HAP-1 (cell line): ENCODE data around the gene FYTTD1.
"Not testable (repeated sequence)": the region's sequence is repeated elsewhere in the genome, so short reads cannot be mapped to it uniquely, and the experiment has no call there.

Experiments
- DNase-seq, 2 experiments: peaks; one replicate each; pipeline ENCODE4 v3.0.0-alpha.2; 2016 to 2020; ENCODE audit warnings: low spot score in 2 of 2
- H3K27me3 ChIP-seq: fragments of 250-450 bp; sonication (Bioruptor Pico); 2 replicates; pipeline ENCODE4 v1.5.1; 2020; ENCODE audit warnings: low read depth, mild to moderate bottlenecking, moderate library complexity
- H3K36me3 ChIP-seq: fragments of 250-450 bp; sonication (Bioruptor Pico); replicated peaks from 2 replicates; pipeline ENCODE4 v1.5.1; 2020; ENCODE audit warnings: mild to moderate bottlenecking
- H3K4me1 ChIP-seq: fragments of 250-450 bp; sonication (Bioruptor Pico); 2 replicates; pipeline ENCODE4 v1.5.1; 2020; ENCODE audit warnings: mild to moderate bottlenecking
- H3K4me3 ChIP-seq: fragments of 250-450 bp; sonication (Bioruptor Pico); 2 replicates; pipeline ENCODE4 v1.5.1; 2020; ENCODE audit warnings: mild to moderate bottlenecking, moderate library complexity
- H3K9me3 ChIP-seq: fragments of 250-450 bp; sonication (Bioruptor Pico); 2 replicates; pipeline ENCODE4 v1.5.1; 2020; ENCODE audit warnings: mild to moderate bottlenecking, moderate library complexity
- in situ Hi-C: fragments of 300-500 bp; cut with MboI; formaldehyde crosslinking; loops from 3 replicates; pipeline ENCODE4 v1.14.3; 2020; ENCODE audit warnings: low sequenced_read_pairs, inconsistent platforms, mixed read lengths

Gene FYTTD1

GRCh38 chr3:197749601-197750395 lies at the start of gene FYTTD1:
Gene FYTTD1 (plus strand): TSS chr3:197749883. CDS start chr3:197749972, 89 bp downstream.
- H3K9me3 ChIP-seq, result no peaks in the 10 kb centered on the region
- in situ Hi-C loops, result no loop called here
- H3K4me1 ChIP-seq, result peaks cover 12% of the 10 kb centered on the region
- peak within 1 kb of the TSS; percentile 69 for H3K4me3 ChIP-seq
- no peaks in the 10 kb centered on the region for H3K36me3 ChIP-seq
- no peaks in the 10 kb centered on the region for H3K27me3 ChIP-seq
- peak; percentile 67 to 89 for DNase-seq

- H3K4me3 ChIP-seq, result no peak overlapping the region
- DNase-seq, result no peak
- H3K27me3 ChIP-seq, result no peaks in the 10 kb centered on the region
- peaks cover 14% of the 10 kb centered on the region for H3K36me3 ChIP-seq
- no peaks in the 10 kb centered on the region for H3K4me1 ChIP-seq
- no peaks in the 10 kb centered on the region for H3K9me3 ChIP-seq
- in situ Hi-C loops, result no loop called here
Observed at GRCh38 chr3:197700095-197700494, 49.6 kb upstream of the FYTTD1 start.

- Histone ChIP-seq H3K27me3 (no peaks in the 10 kb centered on the region), H3K4me3 (no peak overlapping the region), H3K9me3 (no peaks in the 10 kb centered on the region), H3K4me1 (no peaks in the 10 kb centered on the region), H3K36me3 (peaks cover 14% of the 10 kb centered on the region)
- in situ Hi-C loops, result no loop called here
- DNase-seq, result no peak
Observed at GRCh38 chr3:197701841-197702240, 47.8 kb upstream of the FYTTD1 start.

GRCh38 chr3:197706658-197707057 lies 43.0 kb upstream of the FYTTD1 start:
- Histone ChIP-seq H3K36me3 (no peaks in the 10 kb centered on the region; the same call in 1 of the 2 replicates), H3K27me3 (no peaks in the 10 kb centered on the region), H3K9me3 (peaks cover 2% of the 10 kb centered on the region; the same call in 1 of the 2 replicates), H3K4me3 (no peak overlapping the region), H3K4me1 (no peaks in the 10 kb centered on the region)
- in situ Hi-C loops, result no loop called here
- no peak for DNase-seq

GRCh38 chr3:197709135-197709534 lies 40.5 kb upstream of the FYTTD1 start:
- peaks cover 2% of the 10 kb centered on the region; the same call in 1 of the 2 replicates for H3K9me3 ChIP-seq
- in situ Hi-C loops, result no loop called here
- H3K4me1 ChIP-seq, result peaks cover 4% of the 10 kb centered on the region; the same call in 1 of the 2 replicates
- H3K4me3 ChIP-seq, result no peak overlapping the region
- no peaks in the 10 kb centered on the region for H3K36me3 ChIP-seq
- no peaks in the 10 kb centered on the region for H3K27me3 ChIP-seq
- no peak for DNase-seq

GRCh38 chr3:197710965-197711364 lies 38.7 kb upstream of the FYTTD1 start:
- H3K4me1 ChIP-seq, H3K36me3 ChIP-seq, in situ Hi-C loops, DNase-seq, H3K4me3 ChIP-seq, H3K27me3 ChIP-seq, H3K9me3 ChIP-seq: not testable (repeated sequence)

GRCh38 chr3:197711973-197712707 lies 37.5 kb upstream of the FYTTD1 start:
- peaks cover 2% of the 10 kb centered on the region; the same call in 1 of the 2 replicates for H3K9me3 ChIP-seq
- in situ Hi-C loops, result no loop called here
- H3K4me3 ChIP-seq, result no peak overlapping the region
- H3K36me3 ChIP-seq, result no peaks in the 10 kb centered on the region
- DNase-seq, result peak; percentile 29 to 66
- peaks cover 4% of the 10 kb centered on the region; the same call in 1 of the 2 replicates for H3K4me1 ChIP-seq
- H3K27me3 ChIP-seq, result no peaks in the 10 kb centered on the region

GRCh38 chr3:197713477-197713822 lies 36.2 kb upstream of the FYTTD1 start:
- in situ Hi-C loops, result no loop called here
- Histone ChIP-seq H3K27me3 (no peaks in the 10 kb centered on the region), H3K4me3 (no peak overlapping the region), H3K4me1 (peaks cover 4% of the 10 kb centered on the region; the same call in 1 of the 2 replicates), H3K36me3 (no peaks in the 10 kb centered on the region), H3K9me3 (peaks cover 2% of the 10 kb centered on the region; the same call in 1 of the 2 replicates)
- no peak for DNase-seq

- peaks cover 4% of the 10 kb centered on the region; the same call in 1 of the 2 replicates for H3K4me1 ChIP-seq
- in situ Hi-C loops, result no loop called here
Observed at GRCh38 chr3:197714251-197714650, 35.4 kb upstream of the FYTTD1 start.

GRCh38 chr3:197718891-197719290 lies 30.8 kb upstream of the FYTTD1 start:
- no peaks in the 10 kb centered on the region for H3K4me1 ChIP-seq
- H3K36me3 ChIP-seq, result no peaks in the 10 kb centered on the region
- H3K4me3 ChIP-seq, result no peak overlapping the region
- no peak for DNase-seq
- in situ Hi-C loops, result no loop called here
- no peaks in the 10 kb centered on the region for H3K27me3 ChIP-seq
- H3K9me3 ChIP-seq, result peaks cover 5% of the 10 kb centered on the region; the same call in 1 of the 2 replicates

More at GRCh38 chr3:197714251-197714650, 35.4 kb upstream of the FYTTD1 start:
- Histone ChIP-seq H3K9me3 (peaks cover 2% of the 10 kb centered on the region; the same call in 1 of the 2 replicates), H3K27me3 (no peaks in the 10 kb centered on the region), H3K4me3 (no peak overlapping the region), H3K36me3 (no peaks in the 10 kb centered on the region)
- DNase-seq, result no peak

- DNase-seq, result no peak
- no peaks in the 10 kb centered on the region for H3K36me3 ChIP-seq
- H3K4me3 ChIP-seq, result no peak overlapping the region
- peaks cover 5% of the 10 kb centered on the region; the same call in 1 of the 2 replicates for H3K9me3 ChIP-seq
- no peaks in the 10 kb centered on the region for H3K27me3 ChIP-seq
- in situ Hi-C loops, result no loop called here
- H3K4me1 ChIP-seq, result no peaks in the 10 kb centered on the region
Observed at GRCh38 chr3:197720694-197721093, 29.0 kb upstream of the FYTTD1 start.

- Histone ChIP-seq H3K36me3 (no peaks in the 10 kb centered on the region), H3K9me3 (peaks cover 5% of the 10 kb centered on the region; the same call in 1 of the 2 replicates), H3K4me3 (no peak overlapping the region), H3K27me3 (no peaks in the 10 kb centered on the region), H3K4me1 (no peaks in the 10 kb centered on the region)
- no peak for DNase-seq
- in situ Hi-C loops, result no loop called here
Observed at GRCh38 chr3:197722734-197723133, 26.9 kb upstream of the FYTTD1 start.

- H3K36me3 ChIP-seq, in situ Hi-C loops, H3K4me3 ChIP-seq, DNase-seq, H3K4me1 ChIP-seq, H3K27me3 ChIP-seq, H3K9me3 ChIP-seq: not testable (repeated sequence)
Observed at GRCh38 chr3:197727878-197728277, 21.8 kb upstream of the FYTTD1 start.

GRCh38 chr3:197728487-197728886 lies 21.2 kb upstream of the FYTTD1 start:
- no peaks in the 10 kb centered on the region for H3K27me3 ChIP-seq
- no peak overlapping the region for H3K4me3 ChIP-seq
- no peaks in the 10 kb centered on the region; the same call in 1 of the 2 replicates for H3K36me3 ChIP-seq
- in situ Hi-C loops, result no loop called here
- no peaks in the 10 kb centered on the region; the same call in 1 of the 2 replicates for H3K9me3 ChIP-seq
- DNase-seq, result no peak
- peaks cover 3% of the 10 kb centered on the region; the same call in 1 of the 2 replicates for H3K4me1 ChIP-seq
